ENCODE results near the gene ZNF670.

ZNF670 gene

GRCh38 chr1:247090455-247090854 lies 11.8 kb upstream of the ZNF670 start:
- no peak for TF ChIP-seq CTCF (IDR thresholded peaks at IDR 0.05; ENCODE audit: insufficient read depth, low read depth, low read length, missing control alignments)

GRCh38 chr1:247089616-247090375 lies 11.2 kb upstream of the ZNF670 start:
- H3K4me3 ChIP-seq (ENCODE audit: low read depth, low read length): no peak overlapping the region
- no peak for TF ChIP-seq CTCF (IDR thresholded peaks at IDR 0.05; ENCODE audit: insufficient read depth, low read depth, low read length, missing control alignments)
- no peak for DNase-seq (ENCODE audit: low read depth)

More at GRCh38 chr1:247090455-247090854, 11.8 kb upstream of the ZNF670 start:
- H3K4me3 ChIP-seq (ENCODE audit: low read depth, low read length): no peak overlapping the region
- no peak for DNase-seq (ENCODE audit: low read depth)

GRCh38 chr1:247088967-247089366 lies 10.4 kb upstream of the ZNF670 start:
- DNase-seq (ENCODE audit: low read depth): no peak
- H3K4me3 ChIP-seq (ENCODE audit: low read depth, low read length): no peak overlapping the region
- no peak for TF ChIP-seq CTCF (IDR thresholded peaks at IDR 0.05; ENCODE audit: insufficient read depth, low read depth, low read length, missing control alignments)

GRCh38 chr1:247087256-247087655 lies 8.6 kb upstream of the ZNF670 start:
- no peak overlapping the region for H3K4me3 ChIP-seq (ENCODE audit: low read depth, low read length)
- no peak for TF ChIP-seq CTCF (IDR thresholded peaks at IDR 0.05; ENCODE audit: insufficient read depth, low read depth, low read length, missing control alignments)
- DNase-seq (ENCODE audit: low read depth): no peak

- H3K4me3 ChIP-seq (ENCODE audit: low read depth, low read length): no peak overlapping the region
- no peak for DNase-seq (ENCODE audit: low read depth)
- TF ChIP-seq CTCF (IDR thresholded peaks at IDR 0.05; ENCODE audit: insufficient read depth, low read depth, low read length, missing control alignments): no peak
Observed at GRCh38 chr1:247085310-247085709, 6.7 kb upstream of the ZNF670 start.

GRCh38 chr1:247084771-247085170 lies 6.2 kb upstream of the ZNF670 start:
- no peak for DNase-seq (ENCODE audit: low read depth)
- TF ChIP-seq CTCF (IDR thresholded peaks at IDR 0.05; ENCODE audit: insufficient read depth, low read depth, low read length, missing control alignments): no peak
- H3K4me3 ChIP-seq (ENCODE audit: low read depth, low read length): no peak overlapping the region

Data from GM12865 (cell line).